GM12891 (cell line): Measurements from ENCODE around the gene CDKN1C.

Experiments
- POLR2A ChIP-seq: IDR thresholded peaks from 2 replicates; pipeline ENCODE4 v1.6.1; 2011; ENCODE audit warnings: low read depth, low read length, control low read depth
- POLR2AphosphoS5 ChIP-seq: IDR thresholded peaks from 2 replicates; pipeline ENCODE4 v1.6.1; 2011; ENCODE audit warnings: low read depth, low read length, control low read depth
- POU2F2 ChIP-seq: IDR thresholded peaks from 2 replicates; pipeline ENCODE4 v1.6.1; 2011; ENCODE audit warnings: low read depth, mild to moderate bottlenecking, control low read depth, low read length, moderate library complexity
- SPI1 ChIP-seq: IDR thresholded peaks from 2 replicates; pipeline ENCODE4 v1.6.1; 2011; ENCODE audit warnings: low read depth, low read length, control low read depth
- TAF1 ChIP-seq: IDR thresholded peaks from 2 replicates; pipeline ENCODE4 v1.6.1; 2011; ENCODE audit warnings: low read depth, low read length, control low read depth

- TF ChIP-seq SPI1 (no peak), POLR2AphosphoS5 (no peak), POU2F2 (no peak), TAF1 (no peak), POLR2A (no peak)
Observed at GRCh38 chr11:2913019-2913431, 27.4 kb upstream of the CDKN1C start.
